AG04450 (cell line): Measurements from ENCODE around the gene ARHGEF4. TPM values are rescaled to one million over a fixed set of nuclear protein-coding genes. Genes with fewer than 3 reads are reported as not detected.

Experiments used
- CTCF ChIA-PET: fragments of 300-600, 350-600 bp; formaldehyde crosslinking; extraction: SDS; loops from one replicate; lab custom pipeline; 2022; ENCODE audit warnings: antibody characterized with exemption, inconsistent platforms; lab: Charles Lee
- POLR2A ChIA-PET: fragments of 350-600 bp; formaldehyde crosslinking; extraction: SDS; loops from one replicate; lab custom pipeline; 2021; ENCODE audit warnings: antibody characterized with exemption, inconsistent platforms; lab: Yijun Ruan, JAX
- DNase-seq: peaks from one replicate; pipeline ENCODE4 v3.0.0-alpha.2; 2011; ENCODE audit warnings: low read depth, low spot score
- H3K27ac ChIP-seq: one replicate; pipeline ENCODE4 v1.5.1; 2012; ENCODE audit warnings: low read depth, low read length, control low read depth
- H3K27me3 ChIP-seq: one replicate; pipeline ENCODE4 v1.6.0; 2012; ENCODE audit warnings: low read length; ENCODE audit not compliant: control insufficient read depth, insufficient read depth
- H3K4me3 ChIP-seq: 2 replicates; pipeline ENCODE4 v1.5.1; 2011; ENCODE audit warnings: mild to moderate bottlenecking, low read depth, low read length, control low read depth
- H3K9me3 ChIP-seq: 2 replicates; pipeline ENCODE4 v1.5.1; 2012; ENCODE audit warnings: low read length; ENCODE audit not compliant: control insufficient read depth, insufficient read depth
- polyA plus RNA-seq: library from polyadenylated mRNA; depleted of rRNA; stranded (reverse); fragments of >200 nt; gene quantifications from 2 replicates; pipeline ENCODE4 v1.2.3, GENCODE V29; 2011
- TF ChIP-seq, protein P1 (sequence below): IDR thresholded peaks from 2 replicates; pipeline ENCODE4 v1.5.1; 2011; ENCODE audit warnings: low read depth, low read length, control low read depth, inconsistent platforms

Gene ARHGEF4
- polyA plus RNA-seq, 1 experiment: 0.95 TPM

DNA sequence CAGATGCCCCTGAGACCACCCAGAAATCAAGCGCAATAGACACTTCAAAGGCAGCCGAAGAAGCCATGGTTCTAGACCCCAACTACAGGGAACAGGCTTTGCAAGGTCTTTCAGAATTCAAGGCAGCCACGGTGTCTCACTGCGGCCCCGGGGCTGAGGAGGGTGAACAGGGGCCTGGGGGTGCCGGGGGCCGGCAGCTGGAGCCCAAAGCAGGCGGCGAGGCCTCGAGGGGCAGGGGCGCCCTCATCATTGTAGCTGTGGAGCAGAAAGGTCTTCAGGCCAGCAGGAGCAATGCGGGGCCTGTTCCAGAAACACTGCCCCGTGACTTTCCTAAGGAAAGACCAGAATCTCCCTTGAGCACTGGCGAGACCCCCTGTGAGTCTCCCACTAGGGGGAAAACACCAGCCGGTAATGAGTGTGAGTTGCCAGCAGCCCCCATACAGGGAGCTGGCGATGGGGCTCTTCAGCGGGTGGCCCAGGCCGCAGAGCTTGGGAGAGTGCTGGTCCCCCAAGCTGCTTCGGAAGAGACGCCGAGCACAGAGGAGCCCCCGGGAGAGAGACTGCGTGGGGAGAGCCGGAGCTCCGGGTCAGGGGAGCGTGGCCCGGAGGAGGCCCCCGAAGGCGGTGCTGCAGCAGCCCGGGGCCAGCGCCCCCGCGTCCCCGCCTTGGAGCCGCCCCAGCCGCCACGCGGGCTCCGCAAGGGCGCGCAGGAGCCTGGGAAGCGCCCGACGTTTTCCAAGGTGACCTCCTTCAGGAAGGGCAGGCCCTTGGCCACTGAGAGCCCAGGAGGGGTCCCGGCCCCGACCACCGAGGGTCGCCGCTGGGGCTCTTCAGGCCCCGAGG, 79.1 kb downstream of the ARHGEF4 start:
- no peak for DNase-seq
- POLR2A ChIA-PET: no interaction called here
- CTCF ChIA-PET: interaction anchor here (1.0 kb wide), 1 partner anchor 119 kb away, joined by 4 read pairs; no protein-coding TSS in a partner anchor
- Histone ChIP-seq H3K27ac (no peak overlapping the region), H3K9me3 (no peaks in the 10 kb centered on the region; the same call in 1 of the 2 replicates), H3K4me3 (no peak overlapping the region), H3K27me3 (peaks cover 12% of the 10 kb centered on the region)
- TF ChIP-seq, protein P1, sequence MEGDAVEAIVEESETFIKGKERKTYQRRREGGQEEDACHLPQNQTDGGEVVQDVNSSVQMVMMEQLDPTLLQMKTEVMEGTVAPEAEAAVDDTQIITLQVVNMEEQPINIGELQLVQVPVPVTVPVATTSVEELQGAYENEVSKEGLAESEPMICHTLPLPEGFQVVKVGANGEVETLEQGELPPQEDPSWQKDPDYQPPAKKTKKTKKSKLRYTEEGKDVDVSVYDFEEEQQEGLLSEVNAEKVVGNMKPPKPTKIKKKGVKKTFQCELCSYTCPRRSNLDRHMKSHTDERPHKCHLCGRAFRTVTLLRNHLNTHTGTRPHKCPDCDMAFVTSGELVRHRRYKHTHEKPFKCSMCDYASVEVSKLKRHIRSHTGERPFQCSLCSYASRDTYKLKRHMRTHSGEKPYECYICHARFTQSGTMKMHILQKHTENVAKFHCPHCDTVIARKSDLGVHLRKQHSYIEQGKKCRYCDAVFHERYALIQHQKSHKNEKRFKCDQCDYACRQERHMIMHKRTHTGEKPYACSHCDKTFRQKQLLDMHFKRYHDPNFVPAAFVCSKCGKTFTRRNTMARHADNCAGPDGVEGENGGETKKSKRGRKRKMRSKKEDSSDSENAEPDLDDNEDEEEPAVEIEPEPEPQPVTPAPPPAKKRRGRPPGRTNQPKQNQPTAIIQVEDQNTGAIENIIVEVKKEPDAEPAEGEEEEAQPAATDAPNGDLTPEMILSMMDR: no peak

DNA sequence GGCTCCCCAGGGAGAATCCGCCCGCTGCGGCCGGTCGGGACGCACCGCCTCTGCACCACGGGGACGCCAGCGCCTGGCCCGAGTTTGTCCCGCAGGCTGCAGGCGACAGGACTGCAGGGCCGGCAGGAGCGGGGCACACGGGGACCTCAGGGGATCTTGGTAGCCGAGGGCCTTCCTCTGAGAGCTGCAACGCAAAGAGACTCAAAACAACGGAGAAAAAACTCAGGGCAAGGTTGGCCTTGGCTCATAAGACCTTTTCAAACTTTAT, 79.7 kb downstream of the ARHGEF4 start:
- DNase-seq: no peak
- CTCF ChIA-PET: interaction anchor here (1.0 kb wide), 1 partner anchor 119 kb away, joined by 4 read pairs; no protein-coding TSS in a partner anchor
- no peak overlapping the region for H3K27ac ChIP-seq
- TF ChIP-seq, protein P1: no peak
- POLR2A ChIA-PET: no interaction called here
- H3K27me3 ChIP-seq: peaks cover 12% of the 10 kb centered on the region
- no peaks in the 10 kb centered on the region; the same call in 1 of the 2 replicates for H3K9me3 ChIP-seq
- no peak overlapping the region for H3K4me3 ChIP-seq

DNA sequence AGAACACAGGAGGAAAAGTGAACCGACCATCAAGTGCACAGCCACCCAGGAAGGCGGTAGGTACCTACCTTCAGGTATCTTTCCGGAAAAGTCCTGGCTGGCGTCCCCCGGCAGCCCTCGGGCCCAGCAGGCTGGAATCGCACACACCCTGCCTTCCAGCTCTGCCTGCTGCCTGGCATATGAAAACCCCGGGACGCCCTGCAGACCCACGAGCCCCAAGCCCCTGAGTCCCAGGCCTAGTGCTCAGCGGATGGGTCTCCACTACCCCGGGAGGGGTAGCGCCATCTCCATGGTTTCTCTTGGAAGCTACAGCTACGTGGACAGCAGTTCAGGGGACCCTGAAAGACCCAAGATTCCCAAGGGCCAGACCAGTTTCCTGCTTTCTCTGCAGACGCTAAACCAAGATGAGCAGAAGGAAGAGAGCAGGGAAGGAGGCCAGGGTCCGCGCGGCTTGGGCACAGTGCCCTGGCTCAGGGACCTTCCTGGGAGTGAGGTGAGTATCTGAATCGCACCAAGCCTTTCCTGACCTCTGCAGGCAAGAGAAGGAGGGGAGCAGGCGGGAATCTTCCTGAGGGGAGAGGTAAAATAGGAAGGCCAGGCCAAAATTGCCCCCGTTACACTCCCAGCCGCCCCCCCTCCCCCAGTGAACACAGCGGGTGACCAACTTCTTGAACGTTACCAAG, 80.4 kb downstream of the ARHGEF4 start:
- POLR2A ChIA-PET: no interaction called here
- CTCF ChIA-PET: interaction anchor here (1.1 kb wide), 1 partner anchor 120 kb away, joined by 3 read pairs; no protein-coding TSS in a partner anchor
- no peaks in the 10 kb centered on the region; the same call in 1 of the 2 replicates for H3K9me3 ChIP-seq

DNA sequence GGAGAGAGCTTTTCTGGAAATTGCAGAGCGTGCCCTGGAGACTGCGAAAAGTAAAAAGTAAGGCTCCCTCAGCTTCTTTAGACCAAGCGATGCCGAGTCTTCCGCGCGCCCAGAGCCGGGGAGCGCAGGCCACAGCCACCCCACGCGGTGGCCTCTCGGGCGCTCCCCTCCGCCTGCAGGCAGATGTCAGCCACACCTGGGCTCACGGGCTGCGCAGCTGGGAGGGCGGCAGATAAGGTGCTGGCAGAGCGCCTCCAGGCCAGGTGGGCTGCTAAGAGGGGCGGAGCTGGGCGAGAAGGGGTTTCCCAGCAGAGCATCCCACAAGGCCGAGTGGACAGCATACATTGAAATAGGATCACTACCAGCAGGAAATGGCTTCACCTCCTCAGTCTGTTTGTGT, 81.7 kb downstream of the ARHGEF4 start:
- DNase-seq: no peak
- no peaks in the 10 kb centered on the region; the same call in 1 of the 2 replicates for H3K9me3 ChIP-seq
- no peak overlapping the region for H3K4me3 ChIP-seq
- no peak overlapping the region for H3K27ac ChIP-seq
- POLR2A ChIA-PET: no interaction called here
- peaks cover 12% of the 10 kb centered on the region for H3K27me3 ChIP-seq
- TF ChIP-seq, protein P1: no peak
- CTCF ChIA-PET: interaction anchor here (0.6 kb wide), 1 partner anchor 8 kb away, joined by 3 read pairs; no protein-coding TSS in a partner anchor

More for the DNA sequence above, 80.4 kb downstream of the ARHGEF4 start:
- TF ChIP-seq, protein P1: no peak
- Histone ChIP-seq H3K27ac (no peak overlapping the region), H3K27me3 (peaks cover 12% of the 10 kb centered on the region), H3K4me3 (no peak overlapping the region)
- DNase-seq: no peak
